Esophagus squamous epithelium (tissue), 4 donors: ENCODE results near the gene RARA.

Experiments used
- POLR2A ChIP-seq, 4 donors: fragments of 450-650 bp; IDR thresholded peaks; one replicate each; pipeline ENCODE4 v1.6.1; 2017; ENCODE audit warnings: antibody characterized with exemption in 4 of 4, mild to moderate bottlenecking in 4 of 4, moderate library complexity in 3 of 4
- TF ChIP-seq, protein P1 (sequence below), 6 experiments: fragments of 450-650 bp in 4 of 6; fragments of 200-600 bp in 2 of 6; sonication (generic) in 2 of 6; IDR thresholded peaks; one replicate each; pipeline ENCODE4 v1.5.1; 2016 to 2019; ENCODE audit warnings: antibody characterized with exemption in 6 of 6, mild to moderate bottlenecking in 4 of 6, moderate library complexity in 4 of 6

DNA sequence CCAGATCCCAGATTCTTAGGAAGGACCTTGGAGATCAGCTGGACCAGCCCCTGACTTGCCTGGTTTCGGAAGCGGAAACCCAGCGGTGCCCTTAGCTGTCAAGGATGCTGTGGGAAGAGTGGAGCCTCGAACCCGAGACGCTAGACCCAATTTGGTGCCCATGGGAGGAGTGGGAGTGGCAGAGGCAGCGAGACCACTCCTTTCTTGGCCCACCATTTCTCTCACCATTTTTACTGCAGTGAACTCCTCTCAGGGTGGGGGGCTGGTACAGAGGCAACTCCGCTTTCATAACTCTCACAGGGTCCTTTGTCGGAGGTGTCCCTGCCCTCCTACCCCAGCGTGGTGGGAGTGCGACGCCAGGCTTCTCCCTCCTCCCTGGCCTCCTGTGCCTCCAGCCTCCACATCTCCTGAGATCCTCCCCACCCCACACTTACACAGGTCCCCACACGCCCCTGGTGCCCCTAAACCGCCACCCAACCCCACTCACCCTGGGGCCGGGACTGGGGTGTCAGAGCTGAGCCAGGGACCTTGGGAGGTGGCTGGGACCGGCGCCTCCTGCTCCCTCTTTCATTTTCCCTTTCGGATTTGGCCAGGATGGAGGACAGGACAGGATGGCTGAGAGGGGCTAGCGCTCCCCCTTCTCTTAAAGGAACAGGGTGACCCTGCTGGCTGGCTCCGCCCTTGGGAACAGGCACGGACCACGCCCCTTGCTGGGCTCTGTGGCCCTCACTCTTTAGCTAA, 55.3 kb downstream of the RARA start, which contains the start of gene GJD3:
- TF ChIP-seq, protein P1, sequence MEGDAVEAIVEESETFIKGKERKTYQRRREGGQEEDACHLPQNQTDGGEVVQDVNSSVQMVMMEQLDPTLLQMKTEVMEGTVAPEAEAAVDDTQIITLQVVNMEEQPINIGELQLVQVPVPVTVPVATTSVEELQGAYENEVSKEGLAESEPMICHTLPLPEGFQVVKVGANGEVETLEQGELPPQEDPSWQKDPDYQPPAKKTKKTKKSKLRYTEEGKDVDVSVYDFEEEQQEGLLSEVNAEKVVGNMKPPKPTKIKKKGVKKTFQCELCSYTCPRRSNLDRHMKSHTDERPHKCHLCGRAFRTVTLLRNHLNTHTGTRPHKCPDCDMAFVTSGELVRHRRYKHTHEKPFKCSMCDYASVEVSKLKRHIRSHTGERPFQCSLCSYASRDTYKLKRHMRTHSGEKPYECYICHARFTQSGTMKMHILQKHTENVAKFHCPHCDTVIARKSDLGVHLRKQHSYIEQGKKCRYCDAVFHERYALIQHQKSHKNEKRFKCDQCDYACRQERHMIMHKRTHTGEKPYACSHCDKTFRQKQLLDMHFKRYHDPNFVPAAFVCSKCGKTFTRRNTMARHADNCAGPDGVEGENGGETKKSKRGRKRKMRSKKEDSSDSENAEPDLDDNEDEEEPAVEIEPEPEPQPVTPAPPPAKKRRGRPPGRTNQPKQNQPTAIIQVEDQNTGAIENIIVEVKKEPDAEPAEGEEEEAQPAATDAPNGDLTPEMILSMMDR (IDR thresholded peaks at IDR 0.05), result no peak
- TF ChIP-seq POLR2A (IDR thresholded peaks at IDR 0.05), result no peak
